Measurements from ENCODE around the gene UBXN1. TPM values are rescaled to one million over a fixed set of nuclear protein-coding genes. Genes with fewer than 3 reads are reported as not detected.
A peak's percentile ranks its signal among the peaks of the same experiment; 100 is the strongest.

Gene UBXN1
- total RNA-seq, 1 experiment from 2014 or later, result 94.2 TPM

- H3K4me2 ChIP-seq (ENCODE audit: low read length), result no peak overlapping the region
- H3K4me3 ChIP-seq (replicated peaks in 1 of 2; ENCODE audit: low read depth in 1 of 2, low read length in 2 of 2), result no peak overlapping the region
- H3K9me3 ChIP-seq (ENCODE audit: control insufficient read depth in 1 of 2, insufficient read depth in 1 of 2, low read depth in 1 of 2, low read length in 2 of 2), result no peaks in the 10 kb centered on the region
- no peak for DNase-seq (ENCODE audit: low read depth, low spot score)
- intact Hi-C loops (cut with micrococcal nuclease), result no loop called here
- CTCF ChIA-PET, result no interaction called here
- H3K36me3 ChIP-seq (ENCODE audit: control insufficient read depth in 1 of 2, insufficient read depth in 2 of 2, low read length in 2 of 2), result peaks cover 61 to 77% of the 10 kb centered on the region in 2 experiments
- H3K27ac ChIP-seq (ENCODE audit: low read depth, low read length), result no peak overlapping the region
- peak; percentile 37; the same call in 1 of the 2 replicates for ATAC-seq
- no peaks in the 10 kb centered on the region for H3K4me1 ChIP-seq (ENCODE audit: control insufficient read depth in 1 of 2, insufficient read depth in 2 of 2, low read length in 2 of 2)
- no TSS peak for BruUV-seq (replicated peaks)
- H3K27me3 ChIP-seq (ENCODE audit: insufficient read depth, low read length), result no peaks in the 10 kb centered on the region
- no peaks in the 10 kb centered on the region for H3K9me2 ChIP-seq (ENCODE audit: insufficient read depth)
- no peak overlapping the region for H2AFZ ChIP-seq (ENCODE audit: low read depth, low read length, poor library complexity, severe bottlenecking)
- H3K9ac ChIP-seq (ENCODE audit: low read length), result no peak overlapping the region
- RAD21 ChIA-PET (ENCODE audit: low non-redundant PET in 1 of 2, low total read pairs in 2 of 2, uncharacterized antibody in 2 of 2, unreplicated experiment in 2 of 2), result no interaction called here
- H3K79me2 ChIP-seq (ENCODE audit: insufficient read depth, low read length), result peaks cover 50% of the 10 kb centered on the region
- POLR2A ChIA-PET, result no interaction called here
- H4K20me1 ChIP-seq (ENCODE audit: insufficient read depth), result no peaks in the 10 kb centered on the region
- TF ChIP-seq CEBPB (IDR thresholded peaks at IDR 0.05; ENCODE audit: low read depth) (no peak), POLR2A (IDR thresholded peaks at IDR 0.05; ENCODE audit: borderline replicate concordance, extremely low read depth, insufficient read depth, insufficient read length) (no peak), TCF7L2 (IDR thresholded peaks at IDR 0.05; ENCODE audit: borderline replicate concordance, extremely low read depth, insufficient read depth, insufficient read length) (no peak), SRF (IDR thresholded peaks at IDR 0.05; ENCODE audit: low read depth) (no peak), YY1 (IDR thresholded peaks at IDR 0.05; ENCODE audit: extremely low read depth, insufficient replicate concordance, low read depth, low read length) (no peak), POLR2AphosphoS5 (IDR thresholded peaks at IDR 0.05; ENCODE audit: low read depth, low read length) (no peak), EGR1 (IDR thresholded peaks at IDR 0.05; ENCODE audit: low read depth) (no peak), JUND (IDR thresholded peaks at IDR 0.05) (no peak), ELF1 (IDR thresholded peaks at IDR 0.05; ENCODE audit: borderline replicate concordance, low read depth) (no peak), CTCF (IDR thresholded peaks at IDR 0.05 in 2 of 3, conservative IDR thresholded peaks at IDR 0.05 in 1 of 3; ENCODE audit: borderline replicate concordance in 1 of 3, insufficient read depth in 1 of 3, low read depth in 2 of 3, low read length in 2 of 3) (no peak), EZH2 (IDR thresholded peaks at IDR 0.05) (no peak), RAD21 (IDR thresholded peaks at IDR 0.05; ENCODE audit: low read depth) (no peak), EZH2phosphoT487 (IDR thresholded peaks at IDR 0.05; ENCODE audit: borderline replicate concordance) (no peak), ZBTB33 (IDR thresholded peaks at IDR 0.05; ENCODE audit: extremely low read depth, insufficient replicate concordance, low read length) (no peak), ZNF274 (IDR thresholded peaks at IDR 0.05; ENCODE audit: low read depth, low read length) (no peak), SP1 (IDR thresholded peaks at IDR 0.05; ENCODE audit: low read depth) (no peak)
- TF ChIP-seq, protein P1, sequence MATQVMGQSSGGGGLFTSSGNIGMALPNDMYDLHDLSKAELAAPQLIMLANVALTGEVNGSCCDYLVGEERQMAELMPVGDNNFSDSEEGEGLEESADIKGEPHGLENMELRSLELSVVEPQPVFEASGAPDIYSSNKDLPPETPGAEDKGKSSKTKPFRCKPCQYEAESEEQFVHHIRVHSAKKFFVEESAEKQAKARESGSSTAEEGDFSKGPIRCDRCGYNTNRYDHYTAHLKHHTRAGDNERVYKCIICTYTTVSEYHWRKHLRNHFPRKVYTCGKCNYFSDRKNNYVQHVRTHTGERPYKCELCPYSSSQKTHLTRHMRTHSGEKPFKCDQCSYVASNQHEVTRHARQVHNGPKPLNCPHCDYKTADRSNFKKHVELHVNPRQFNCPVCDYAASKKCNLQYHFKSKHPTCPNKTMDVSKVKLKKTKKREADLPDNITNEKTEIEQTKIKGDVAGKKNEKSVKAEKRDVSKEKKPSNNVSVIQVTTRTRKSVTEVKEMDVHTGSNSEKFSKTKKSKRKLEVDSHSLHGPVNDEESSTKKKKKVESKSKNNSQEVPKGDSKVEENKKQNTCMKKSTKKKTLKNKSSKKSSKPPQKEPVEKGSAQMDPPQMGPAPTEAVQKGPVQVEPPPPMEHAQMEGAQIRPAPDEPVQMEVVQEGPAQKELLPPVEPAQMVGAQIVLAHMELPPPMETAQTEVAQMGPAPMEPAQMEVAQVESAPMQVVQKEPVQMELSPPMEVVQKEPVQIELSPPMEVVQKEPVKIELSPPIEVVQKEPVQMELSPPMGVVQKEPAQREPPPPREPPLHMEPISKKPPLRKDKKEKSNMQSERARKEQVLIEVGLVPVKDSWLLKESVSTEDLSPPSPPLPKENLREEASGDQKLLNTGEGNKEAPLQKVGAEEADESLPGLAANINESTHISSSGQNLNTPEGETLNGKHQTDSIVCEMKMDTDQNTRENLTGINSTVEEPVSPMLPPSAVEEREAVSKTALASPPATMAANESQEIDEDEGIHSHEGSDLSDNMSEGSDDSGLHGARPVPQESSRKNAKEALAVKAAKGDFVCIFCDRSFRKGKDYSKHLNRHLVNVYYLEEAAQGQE (IDR thresholded peaks at IDR 0.05; ENCODE audit: low read depth), result no peak
- TF ChIP-seq, protein P2, sequence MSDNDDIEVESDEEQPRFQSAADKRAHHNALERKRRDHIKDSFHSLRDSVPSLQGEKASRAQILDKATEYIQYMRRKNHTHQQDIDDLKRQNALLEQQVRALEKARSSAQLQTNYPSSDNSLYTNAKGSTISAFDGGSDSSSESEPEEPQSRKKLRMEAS (IDR thresholded peaks at IDR 0.05), result no peak
Observed at GRCh38 chr11:62713343-62713742, 34.5 kb upstream of the UBXN1 start.

All from HCT116 (cell line).